ENCODE data around the gene HK3.

The HK3 gene

DNA sequence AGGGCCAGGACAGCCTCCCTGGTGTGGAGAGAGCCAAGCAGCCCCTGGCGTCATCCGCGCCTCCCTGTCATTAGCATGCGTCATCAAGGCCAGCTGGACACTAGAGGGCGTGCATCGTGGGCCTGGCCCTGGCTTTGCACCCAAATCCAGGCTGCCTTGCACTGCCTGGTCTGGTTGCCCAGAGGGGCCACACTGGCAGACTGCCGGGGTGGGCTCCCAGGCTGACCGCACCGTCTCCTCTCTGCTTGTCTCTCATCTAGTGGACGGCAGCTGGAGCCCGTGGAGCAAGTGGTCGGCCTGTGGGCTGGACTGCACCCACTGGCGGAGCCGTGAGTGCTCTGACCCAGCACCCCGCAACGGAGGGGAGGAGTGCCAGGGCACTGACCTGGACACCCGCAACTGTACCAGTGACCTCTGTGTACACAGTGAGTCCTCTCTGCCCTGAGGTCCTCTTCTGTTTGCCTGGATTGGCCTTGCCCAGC is 29.0 kb downstream of the HK3 start:
- no peak for DNase-seq (ENCODE audit: low read depth)

- no peak for DNase-seq (ENCODE audit: low read depth)
These were observed 29.5 kb downstream of the HK3 start for GRCh38 chr5:176869501-176870109.

- no peak for DNase-seq (ENCODE audit: low read depth)
These were observed 30.4 kb downstream of the HK3 start for GRCh38 chr5:176868731-176869130.

GRCh38 chr5:176868126-176868525 is 31.0 kb downstream of the HK3 start:
- DNase-seq (ENCODE audit: low read depth): no peak

- DNase-seq (ENCODE audit: low read depth): no peak
These were observed 32.3 kb downstream of the HK3 start for GRCh38 chr5:176866707-176867310.

GRCh38 chr5:176865964-176866363 is 33.2 kb downstream of the HK3 start:
- no peak for DNase-seq (ENCODE audit: low read depth)

DNA sequence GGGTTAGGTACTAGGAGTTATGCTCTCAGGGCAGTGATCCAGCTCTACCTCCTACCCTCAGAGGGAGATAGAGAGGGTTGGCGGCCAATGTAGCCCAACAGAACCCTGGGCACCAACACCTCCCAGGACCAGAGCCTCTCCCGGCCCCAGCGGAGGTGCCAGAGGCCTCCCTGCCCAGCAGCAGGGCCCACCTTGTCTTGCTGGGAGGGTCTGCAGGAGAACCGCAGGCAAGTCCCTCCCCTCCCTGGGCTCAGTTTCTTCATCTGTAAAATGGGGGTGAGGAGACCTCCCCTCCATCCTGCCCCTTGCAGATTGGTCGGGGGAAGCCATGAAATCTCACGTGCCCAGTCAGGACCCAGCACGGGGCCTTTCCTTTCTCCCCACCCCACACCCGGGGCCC is 34.4 kb downstream of the HK3 start:
- DNase-seq (ENCODE audit: low read depth): no peak

- DNase-seq (ENCODE audit: low read depth): no peak
These were observed 35.4 kb downstream of the HK3 start for GRCh38 chr5:176863765-176864098.

DNA sequence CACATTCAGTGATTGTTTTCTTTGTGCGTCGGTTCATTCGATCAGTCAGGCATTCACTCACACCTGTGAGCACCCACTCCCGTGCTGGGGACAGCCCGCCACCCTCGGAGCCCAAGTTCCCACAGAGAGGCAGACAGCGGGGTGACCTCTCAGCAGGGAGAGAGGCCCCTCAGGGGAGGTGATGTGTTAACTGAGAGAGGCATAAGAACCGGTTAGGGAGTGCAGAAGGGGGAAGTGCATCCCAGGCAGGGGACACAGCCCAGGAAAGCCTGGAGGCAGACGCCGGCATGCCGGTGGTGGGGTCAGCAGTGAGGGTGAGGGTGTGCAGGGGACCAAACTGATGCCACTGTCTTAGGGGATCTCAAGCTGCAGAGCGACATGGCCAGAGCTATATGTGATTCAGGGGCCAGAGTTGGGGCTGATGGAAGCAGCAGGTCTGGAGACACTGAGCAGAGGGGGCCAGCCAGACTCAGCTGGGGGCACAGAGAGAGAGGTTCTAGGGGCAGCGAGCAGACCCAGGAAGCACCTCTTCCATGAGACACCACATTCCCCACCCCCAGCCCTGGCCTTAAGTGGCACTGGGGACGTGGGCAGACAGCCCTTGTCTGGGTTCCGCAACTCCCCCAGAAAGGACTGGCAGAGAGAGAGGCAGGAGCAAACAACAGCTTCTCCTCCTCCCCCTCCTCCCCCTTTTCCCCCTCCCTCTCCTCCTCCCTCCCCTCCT is 35.9 kb downstream of the HK3 start:
- DNase-seq (ENCODE audit: low read depth): no peak

DNA sequence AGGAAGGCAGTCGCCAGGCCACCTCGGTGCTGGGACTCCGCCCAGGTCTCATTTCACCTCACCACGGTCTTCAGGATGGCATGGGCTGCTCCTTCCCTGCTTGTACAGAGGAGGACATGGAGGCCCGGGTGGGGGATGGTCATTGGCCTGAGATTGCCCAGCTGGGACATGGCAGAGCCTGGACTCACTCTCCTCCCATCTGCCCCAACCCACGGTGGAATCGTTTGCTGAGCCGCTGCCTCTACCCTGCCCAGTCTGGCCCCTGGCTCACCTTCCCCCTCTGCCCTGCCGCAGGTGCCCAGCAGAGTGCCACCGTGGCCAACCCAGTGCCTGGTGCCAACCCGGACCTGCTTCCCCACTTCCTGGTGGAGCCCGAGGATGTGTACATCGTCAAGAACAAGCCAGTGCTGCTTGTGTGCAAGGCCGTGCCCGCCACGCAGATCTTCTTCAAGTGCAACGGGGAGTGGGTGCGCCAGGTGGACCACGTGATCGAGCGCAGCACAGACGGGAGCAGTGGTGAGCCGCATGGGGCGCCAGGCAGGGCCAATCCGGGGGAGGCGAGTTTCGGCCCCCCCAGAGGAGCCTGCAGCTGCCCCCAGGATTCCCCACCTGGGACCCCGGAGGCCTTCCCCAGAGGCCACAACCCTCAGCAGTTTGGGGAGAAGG is 36.7 kb downstream of the HK3 start:
- no peak for DNase-seq (ENCODE audit: low read depth)

GRCh38 chr5:176861276-176861675 is 37.9 kb downstream of the HK3 start:
- no peak for DNase-seq (ENCODE audit: low read depth)

- DNase-seq (ENCODE audit: low read depth): no peak
These were observed 38.8 kb downstream of the HK3 start for GRCh38 chr5:176860381-176860780.

DNA sequence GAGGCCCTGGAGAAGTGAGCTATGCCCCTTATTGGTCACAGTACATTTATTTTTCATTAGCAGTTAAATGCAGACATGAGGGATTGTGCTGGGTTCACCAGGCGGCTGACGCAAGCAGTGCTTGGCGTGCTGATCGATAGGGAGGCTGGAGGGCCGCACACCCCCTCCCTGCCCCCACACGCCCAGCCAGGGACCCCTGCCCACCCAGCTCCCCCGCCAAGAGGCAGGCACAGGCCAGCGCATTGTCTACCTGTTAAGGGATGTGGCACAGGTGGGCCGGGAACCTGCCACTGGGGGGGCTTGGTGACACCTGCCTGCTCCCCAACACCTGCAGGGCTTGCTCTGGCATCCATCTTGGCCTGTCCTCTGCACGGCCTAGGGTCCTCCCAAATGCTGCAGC is 39.2 kb downstream of the HK3 start:
- DNase-seq (ENCODE audit: low read depth): no peak

DNA sequence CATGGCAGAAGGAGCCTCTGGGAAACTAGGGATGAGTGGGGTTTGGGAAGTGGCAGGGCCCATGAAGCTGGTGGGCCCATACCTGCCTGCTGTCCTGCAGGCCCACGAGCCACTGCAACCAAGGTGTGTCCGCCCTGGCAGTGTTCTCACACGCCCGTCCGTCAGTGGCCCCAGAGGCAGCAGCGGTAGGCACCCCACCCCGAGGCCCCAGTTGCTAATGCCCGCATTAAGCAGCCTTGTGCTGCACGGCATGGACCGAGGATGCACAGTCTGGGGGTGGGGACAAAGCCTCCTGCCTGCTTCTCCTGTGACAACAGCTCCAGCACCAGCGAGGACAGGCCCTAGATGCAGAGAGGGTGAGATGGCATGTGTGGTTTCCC is 41.3 kb downstream of the HK3 start:
- DNase-seq (ENCODE audit: low read depth): no peak

DNA sequence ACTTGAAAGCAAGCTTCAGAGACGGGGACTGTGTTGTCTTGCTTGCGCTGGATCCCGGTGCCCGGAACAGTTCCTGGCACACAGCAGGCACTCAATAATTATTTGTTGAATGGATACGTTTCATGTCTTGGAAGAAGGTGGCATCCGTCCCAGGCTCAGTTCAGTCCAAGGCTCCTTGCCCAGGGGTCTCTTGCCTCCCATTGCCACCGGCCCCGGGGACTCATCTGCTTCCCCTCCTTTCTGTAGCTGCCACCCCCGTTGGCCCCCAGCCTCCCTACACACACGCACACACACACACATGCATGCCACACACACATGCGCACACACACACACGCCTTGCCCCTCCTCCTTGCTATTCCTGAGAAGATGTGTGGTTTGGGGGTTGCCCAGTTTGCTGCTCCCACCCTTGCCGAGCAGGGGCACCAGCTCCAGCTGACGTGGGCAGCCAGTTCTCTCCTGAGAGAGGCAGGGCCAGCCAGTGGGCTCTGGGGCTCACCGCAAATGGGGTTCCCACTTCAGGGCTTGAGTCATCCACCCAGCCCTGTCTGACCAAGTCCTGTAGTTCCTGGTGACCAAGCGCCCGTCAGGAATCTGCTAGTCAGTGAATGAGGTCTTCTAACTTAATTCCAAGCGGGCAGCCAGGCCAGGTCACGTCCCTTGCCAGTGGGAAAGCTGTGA is 41.8 kb downstream of the HK3 start:
- no peak for DNase-seq (ENCODE audit: low read depth)

GRCh38 chr5:176856746-176857145 is 42.4 kb downstream of the HK3 start:
- no peak for DNase-seq (ENCODE audit: low read depth)

DNA sequence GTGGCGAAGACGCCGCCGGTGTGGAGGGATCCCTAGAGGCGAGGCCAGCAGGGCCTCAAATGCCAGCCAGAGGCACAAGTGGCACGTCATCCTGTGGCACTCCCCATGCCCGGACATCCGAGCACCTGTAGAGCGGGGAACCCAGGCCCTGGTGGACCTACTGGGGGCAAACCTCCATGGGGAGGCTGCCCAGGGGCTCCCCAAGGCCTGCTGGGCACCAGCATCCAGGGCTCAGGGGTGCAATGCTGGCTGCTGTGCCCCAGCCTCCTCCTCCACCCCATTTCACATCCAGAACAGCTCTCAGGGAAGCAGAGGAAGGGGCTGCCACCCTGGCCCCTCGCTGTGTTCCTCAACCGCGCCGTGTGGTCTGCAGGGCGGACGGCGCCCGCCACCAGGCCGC is 43.5 kb downstream of the HK3 start:
- DNase-seq (ENCODE audit: low read depth): no peak

GRCh38 chr5:176854164-176854563 is 45.0 kb downstream of the HK3 start:
- no peak for DNase-seq (ENCODE audit: low read depth)

DNA sequence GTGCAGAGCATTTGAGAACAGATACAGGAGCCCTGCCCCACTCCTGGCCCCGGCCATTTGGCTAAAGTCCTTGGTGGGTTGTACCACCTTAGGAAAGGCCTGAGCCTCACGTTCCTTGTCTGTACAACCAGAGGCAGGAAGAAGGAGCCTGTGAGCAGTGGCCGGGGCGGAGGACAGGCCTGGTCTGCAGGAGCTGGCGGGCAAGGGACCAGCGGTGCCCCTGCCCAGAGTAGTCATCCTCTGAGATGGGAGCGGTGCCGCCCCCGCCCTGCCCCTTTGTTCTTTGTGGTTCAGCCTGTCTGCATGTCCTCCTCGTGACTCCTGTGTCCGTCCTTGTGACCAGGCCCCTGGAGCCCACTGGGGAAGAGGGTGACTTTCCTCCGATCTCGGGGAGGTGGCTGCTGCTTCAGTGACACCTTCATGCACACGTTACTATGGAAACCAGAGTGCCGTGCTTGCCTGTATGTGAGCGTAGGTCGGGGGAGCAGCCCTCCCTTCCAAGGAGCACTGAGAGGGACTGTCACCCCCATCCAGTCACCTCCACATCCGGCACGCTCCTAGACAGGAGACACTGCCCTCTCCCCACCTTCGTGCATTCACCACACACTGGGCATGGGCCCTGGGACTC is 45.9 kb downstream of the HK3 start:
- no peak for DNase-seq (ENCODE audit: low read depth)

DNA sequence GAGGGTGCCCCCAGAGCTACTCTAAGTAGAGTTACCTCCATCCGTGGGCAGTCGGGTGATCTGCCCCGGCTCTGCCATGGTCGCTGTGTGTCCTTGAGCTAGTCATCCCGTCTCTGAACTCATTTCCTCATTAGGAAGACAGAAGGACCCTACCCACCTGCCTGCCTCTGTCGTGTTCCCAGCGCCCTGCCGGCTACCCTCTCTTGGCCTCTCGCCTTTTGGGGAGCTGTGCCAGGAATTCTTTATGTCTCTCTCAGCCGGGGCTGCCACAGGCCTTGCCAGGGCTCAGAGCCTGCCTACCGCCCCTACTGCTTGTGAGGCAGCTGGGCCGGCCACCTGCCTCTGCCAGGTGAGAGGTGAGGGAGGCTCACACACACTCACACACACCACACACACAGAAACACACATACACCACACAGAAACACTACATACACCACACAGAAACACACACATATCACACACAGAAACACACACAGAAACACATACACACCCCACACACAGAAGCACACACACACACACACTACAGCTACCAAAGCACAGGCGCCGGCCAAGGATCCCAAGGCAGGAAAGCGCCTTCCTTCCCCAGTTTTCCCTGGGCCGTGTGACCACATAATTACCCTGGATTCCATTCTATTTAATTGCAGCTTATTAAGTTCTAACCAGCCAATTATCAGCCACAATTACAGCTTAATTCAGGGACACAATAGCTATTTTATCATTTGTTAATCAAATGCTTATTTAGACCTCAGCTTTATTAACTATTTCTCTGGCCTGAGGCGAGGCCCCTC is 47.1 kb downstream of the HK3 start:
- DNase-seq (ENCODE audit: low read depth): no peak

- no peak for DNase-seq (ENCODE audit: low read depth)
These were observed 47.8 kb downstream of the HK3 start for GRCh38 chr5:176851380-176851779.

All from stimulated activated CD8-positive, alpha-beta memory T cell treated with anti-CD3 and anti-CD28 coated beads, Interleukin-15, amount 100 ng/mL, for 1 hour (primary cell).